Head of caudate nucleus (tissue), 42 donors: ENCODE results near the gene KLHL36.
A peak's percentile ranks its signal among the peaks of the same experiment; 100 is the strongest.
"Not testable (repeated sequence)": the region's sequence is repeated elsewhere in the genome, so short reads cannot be mapped to it uniquely, and the experiment has no call there.

Source experiments
- DNase-seq, 42 donors: peaks; one replicate each; pipeline versions ENCODE4 v3.0.0 to v3.0.0-alpha.2; 2020 to 2021; ENCODE audit warnings: mixed read lengths in 7 of 42
- intact Hi-C: fragments of 100-400 bp; cut with DNase I; formaldehyde crosslinking; loops from one replicate; pipeline ENCODE4 v1.15.0; 2022

The KLHL36 gene

GRCh38 chr16:84684592-84684965, 36.3 kb downstream of the KLHL36 start:
- intact Hi-C loops = no loop called here
- no peak for DNase-seq

DNA sequence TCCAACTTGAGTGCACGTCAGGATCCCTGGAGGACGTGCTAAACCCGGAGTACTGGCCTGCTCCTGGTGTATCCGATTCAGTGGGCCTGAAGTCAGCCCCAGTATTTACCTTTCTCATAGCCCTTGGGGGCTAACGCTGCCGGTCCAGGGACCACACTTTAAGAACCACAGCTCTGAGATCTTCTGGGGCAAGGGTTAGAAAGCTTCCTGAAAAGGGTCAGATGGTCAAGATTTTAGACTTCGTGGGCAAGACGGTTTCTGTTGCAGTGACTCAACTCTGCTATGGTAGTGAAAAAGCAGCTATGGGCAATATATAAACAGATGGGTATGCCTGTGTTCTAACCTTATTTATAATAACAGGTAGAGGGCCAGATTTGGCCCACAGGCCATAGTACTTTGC, 36.9 kb downstream of the KLHL36 start:
- DNase-seq = no peak

GRCh38 chr16:84686707-84687298, 38.5 kb downstream of the KLHL36 start:
- peak in 2 of 42 donors; percentile 15 to 16 for DNase-seq
- intact Hi-C loops = no loop called here

More for the DNA sequence above, 36.9 kb downstream of the KLHL36 start:
- intact Hi-C loops = no loop called here

DNA sequence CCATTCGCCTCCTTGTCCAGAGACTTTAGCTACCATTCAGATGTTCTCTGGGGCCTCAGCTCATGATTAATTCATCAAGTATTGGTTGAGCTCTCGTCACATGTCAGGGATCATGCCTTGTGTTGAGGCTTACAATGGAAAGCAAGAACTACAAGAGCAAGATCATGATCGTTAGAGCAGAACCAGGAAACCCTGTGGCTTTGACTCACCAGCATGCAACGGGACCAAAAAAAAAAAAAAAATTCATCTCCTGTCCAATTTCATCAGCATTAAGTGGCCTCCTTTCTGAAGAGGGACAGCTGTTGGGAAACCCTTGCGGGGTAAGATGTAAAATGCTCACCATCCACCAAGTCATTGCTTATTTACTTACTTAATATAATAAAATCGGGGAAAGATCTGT, 39.4 kb downstream of the KLHL36 start:
- DNase-seq = no peak
- intact Hi-C loops = no loop called here

- intact Hi-C loops = not testable (repeated sequence)
Measured at GRCh38 chr16:84688163-84688562, 39.9 kb downstream of the KLHL36 start.

GRCh38 chr16:84689111-84689510, 40.8 kb downstream of the KLHL36 start:
- intact Hi-C loops = no loop called here
- peak in 1 of 42 donors; percentile 9 for DNase-seq

More at GRCh38 chr16:84688163-84688562, 39.9 kb downstream of the KLHL36 start:
- not testable (repeated sequence) for DNase-seq

- DNase-seq = peak in 2 of 42 donors; percentile 5 to 16
- intact Hi-C loops = no loop called here
Measured at GRCh38 chr16:84690088-84690819, 41.9 kb downstream of the KLHL36 start.

- DNase-seq = no peak
Measured at GRCh38 chr16:84692451-84693214, 44.3 kb downstream of the KLHL36 start.

DNA sequence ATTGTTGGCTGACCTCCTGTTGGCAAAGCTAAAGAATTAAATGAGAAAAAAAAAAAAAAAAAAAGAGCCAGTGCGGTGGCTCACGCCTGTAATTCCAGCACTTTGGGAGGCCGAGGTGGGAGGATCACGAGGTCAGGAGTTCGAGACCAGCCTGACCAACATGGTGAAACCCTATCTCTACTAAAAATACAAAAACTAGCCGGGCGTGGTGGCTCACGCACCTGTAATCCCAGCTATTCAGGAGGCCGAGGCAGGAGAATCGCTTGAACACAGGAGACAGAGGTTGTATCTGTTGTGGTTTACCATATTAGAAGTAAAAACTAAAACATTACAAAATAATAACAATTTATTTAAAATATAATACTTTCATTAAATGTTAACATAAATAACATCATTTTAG, 45.6 kb downstream of the KLHL36 start:
- DNase-seq, intact Hi-C loops: not testable (repeated sequence)

More at GRCh38 chr16:84692451-84693214, 44.3 kb downstream of the KLHL36 start:
- intact Hi-C loops = no loop called here

GRCh38 chr16:84694980-84695379, 46.7 kb downstream of the KLHL36 start:
- no peak for DNase-seq
- intact Hi-C loops = no loop called here

DNA sequence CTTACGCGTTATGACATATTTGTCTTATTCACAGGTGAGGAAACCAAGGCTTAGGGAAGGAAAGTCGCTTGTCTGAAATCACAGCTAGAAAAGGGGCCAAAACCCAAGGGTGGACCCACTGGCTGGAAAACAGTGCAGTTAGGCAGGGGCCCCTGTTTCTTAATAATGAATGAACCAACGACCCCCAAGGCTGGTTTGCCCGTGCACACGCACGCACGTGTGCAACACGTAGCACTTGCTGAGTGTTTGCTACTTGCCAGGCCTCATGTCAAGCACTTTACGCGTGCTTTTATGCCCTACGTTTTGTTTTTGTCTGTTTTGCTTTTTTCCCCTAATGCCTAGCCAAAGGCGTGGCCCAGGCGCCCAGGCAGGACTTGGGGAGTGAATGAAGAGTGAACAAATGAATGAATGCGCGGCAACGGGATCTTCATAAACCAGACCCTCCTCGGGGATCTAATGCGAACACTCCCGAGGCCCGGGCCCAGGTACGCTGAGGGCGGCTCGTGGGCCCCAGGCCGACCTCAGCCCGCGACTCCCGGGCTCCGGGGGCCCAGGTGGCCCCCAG, 50.9 kb downstream of the KLHL36 start:
- intact Hi-C loops = no loop called here

GRCh38 chr16:84699712-84700445, 51.6 kb downstream of the KLHL36 start, which contains the start of gene USP10:
Gene USP10 (plus strand): TSS chr16:84700000. CDS start chr16:84700091, 91 bp downstream.
- DNase-seq = peak; percentile 34 to 90 (median 76)
- intact Hi-C loops = no loop called here

More for the DNA sequence above, 50.9 kb downstream of the KLHL36 start:
- peak in 18 of 42 donors; percentile 5 to 46 (median 18) for DNase-seq

- peak in 34 of 42 donors; percentile 9 to 70 (median 37) for DNase-seq
- intact Hi-C loops = no loop called here
Measured at GRCh38 chr16:84700446-84701300, 52.4 kb downstream of the KLHL36 start.

DNA sequence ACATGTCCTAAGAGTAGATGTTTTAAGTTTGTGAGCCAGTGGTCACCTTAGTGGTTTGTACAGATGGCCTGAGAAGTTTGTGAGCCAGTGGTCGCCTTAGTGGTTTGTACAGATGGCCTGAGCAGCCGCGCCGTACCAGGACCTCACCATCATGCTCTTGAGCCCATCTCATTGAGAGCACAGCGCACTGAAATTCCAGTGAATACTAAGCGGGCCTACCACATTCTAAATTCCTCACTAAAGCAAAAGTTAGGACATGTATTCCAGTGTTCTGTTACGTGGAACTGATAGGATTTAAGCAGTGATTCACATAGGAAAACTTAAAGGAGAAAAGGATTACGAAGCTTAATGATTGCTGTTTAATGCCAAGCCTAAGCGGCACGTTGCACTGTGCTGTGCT, 55.4 kb downstream of the KLHL36 start:
- intact Hi-C loops = no loop called here
- no peak for DNase-seq

DNA sequence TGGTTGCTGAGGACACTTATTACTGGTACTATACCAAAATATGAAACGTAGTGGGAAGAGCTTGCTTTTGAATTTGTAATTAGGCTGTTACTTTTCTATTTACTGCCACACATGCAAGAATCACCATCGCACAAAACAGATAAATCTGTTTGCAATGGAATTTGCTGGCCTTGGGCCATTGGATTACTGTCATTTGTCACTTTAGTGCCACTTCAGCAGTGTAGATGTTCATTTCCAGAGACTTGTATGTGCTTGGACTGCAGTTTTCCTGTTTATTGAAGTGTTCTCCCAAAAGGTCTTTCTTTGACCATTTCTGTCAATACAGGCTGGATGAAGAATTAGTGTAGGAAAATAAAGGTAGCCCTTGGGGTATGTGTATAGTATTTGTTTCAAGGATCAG, 55.9 kb downstream of the KLHL36 start:
- DNase-seq = no peak
- intact Hi-C loops = no loop called here

DNA sequence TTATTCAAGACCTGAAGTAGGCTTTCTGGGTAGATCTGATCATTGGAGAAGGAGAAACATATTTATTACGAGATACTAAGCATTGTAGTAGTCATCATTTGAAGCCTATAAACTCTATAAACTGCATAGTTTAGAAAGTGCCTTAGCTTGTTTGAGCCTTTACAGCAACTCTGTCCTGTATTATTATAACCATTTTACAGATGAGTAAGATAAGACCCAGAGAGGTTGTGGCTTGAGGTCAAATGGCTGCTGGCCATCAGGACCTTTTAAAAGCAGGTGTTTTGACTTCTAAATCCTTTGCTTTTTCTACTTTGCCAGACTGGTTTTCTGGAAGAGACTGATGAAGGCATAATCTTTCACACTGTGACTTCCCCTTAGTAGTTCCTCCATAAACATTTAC, 58.5 kb downstream of the KLHL36 start:
- intact Hi-C loops = no loop called here
- DNase-seq = no peak

- peak in 1 of 42 donors; percentile 4 for DNase-seq
- intact Hi-C loops = no loop called here
Measured at GRCh38 chr16:84709609-84710008, 61.3 kb downstream of the KLHL36 start.

- DNase-seq = peak in 1 of 42 donors; percentile 22
- intact Hi-C loops = no loop called here
Measured at GRCh38 chr16:84710686-84711085, 62.4 kb downstream of the KLHL36 start.
